GM19099 (cell line): ENCODE measurements around the gene MYO18B.

Experiments
- POLR2A ChIP-seq: IDR thresholded peaks from 3 replicates; pipeline ENCODE4 v1.6.1; 2011; ENCODE audit warnings: low read depth; ENCODE audit not compliant: insufficient read length; ENCODE audit errors: extremely low read depth

Gene MYO18B

DNA sequence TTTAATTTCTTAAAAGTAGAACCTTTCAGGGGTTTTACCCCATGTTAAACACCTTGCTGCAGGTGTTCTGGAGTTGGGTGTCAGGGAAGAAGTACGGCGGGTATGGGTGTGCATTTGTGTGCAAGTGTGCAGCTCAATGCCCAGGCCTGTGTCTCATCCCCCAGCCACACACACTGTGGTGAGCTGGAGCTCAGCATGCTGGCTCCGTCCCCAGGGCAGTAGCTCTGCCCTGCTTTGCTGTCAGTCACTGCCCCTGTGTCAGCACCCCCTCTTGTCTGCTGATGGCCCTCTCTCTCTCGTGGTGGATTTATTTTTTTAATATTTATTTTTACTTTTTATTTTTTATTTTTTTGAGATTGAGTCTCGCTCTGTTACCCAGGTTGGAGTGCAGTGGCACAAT, 35.8 kb upstream of the MYO18B start:
- TF ChIP-seq POLR2A, result no peak

DNA sequence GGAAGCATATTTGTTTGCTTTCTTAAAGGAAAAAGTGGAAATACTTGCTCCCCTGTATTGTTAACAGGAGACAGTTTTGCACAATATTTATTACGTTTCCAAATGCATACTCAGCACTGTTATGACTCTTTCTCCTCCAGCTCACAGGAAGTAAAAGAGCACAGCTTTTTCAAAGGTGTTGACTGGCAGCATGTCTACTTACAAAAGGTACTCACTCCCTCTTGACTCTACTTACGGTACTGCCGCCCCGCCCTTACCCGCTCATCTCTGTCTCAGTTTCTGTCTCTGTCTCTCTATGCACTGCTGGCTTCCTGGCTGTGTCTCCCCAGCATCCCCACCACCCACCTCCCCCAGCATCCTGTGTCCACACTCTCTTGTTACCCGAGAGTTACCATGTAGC, 32.2 kb upstream of the MYO18B start:
- no peak for TF ChIP-seq POLR2A

DNA sequence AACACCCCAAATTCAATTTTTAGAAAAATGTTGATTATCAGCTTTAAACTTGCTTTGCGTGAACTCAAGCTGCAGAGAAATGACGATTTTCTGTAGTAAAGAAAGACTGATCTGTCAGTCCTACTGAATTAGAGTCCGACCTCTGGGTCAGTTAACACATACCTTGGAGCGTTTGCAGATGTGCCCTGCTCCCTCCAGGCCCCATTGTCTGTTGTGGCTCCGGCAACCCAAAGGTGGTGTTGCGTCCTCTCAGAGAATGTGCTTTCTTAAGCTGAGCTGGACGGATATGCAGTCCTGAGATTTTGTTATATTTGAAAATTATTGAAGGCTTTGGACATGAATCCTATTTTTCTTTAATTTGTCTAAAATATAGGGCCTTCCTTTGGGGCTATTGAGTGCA, 31.5 kb upstream of the MYO18B start:
- no peak for TF ChIP-seq POLR2A

DNA sequence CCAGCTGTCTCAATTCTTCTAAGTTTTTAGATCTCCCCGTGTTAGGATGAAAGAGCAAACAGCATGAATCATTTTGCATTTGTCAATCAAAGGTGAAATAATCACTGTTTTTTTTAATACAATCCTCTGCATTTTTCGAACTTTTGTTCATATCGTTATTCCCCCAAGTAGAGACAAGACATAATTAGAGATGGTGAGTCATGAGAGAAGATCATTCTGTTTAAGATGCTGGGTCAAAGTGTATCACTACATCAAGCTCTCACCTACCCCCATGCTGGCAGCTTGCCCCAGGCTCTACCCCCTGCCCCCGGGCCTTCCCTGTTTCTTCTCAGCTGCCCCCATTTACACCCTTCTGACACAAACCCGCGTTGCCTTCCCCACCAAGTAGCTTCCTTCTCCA, 30.5 kb upstream of the MYO18B start:
- TF ChIP-seq POLR2A, result no peak

DNA sequence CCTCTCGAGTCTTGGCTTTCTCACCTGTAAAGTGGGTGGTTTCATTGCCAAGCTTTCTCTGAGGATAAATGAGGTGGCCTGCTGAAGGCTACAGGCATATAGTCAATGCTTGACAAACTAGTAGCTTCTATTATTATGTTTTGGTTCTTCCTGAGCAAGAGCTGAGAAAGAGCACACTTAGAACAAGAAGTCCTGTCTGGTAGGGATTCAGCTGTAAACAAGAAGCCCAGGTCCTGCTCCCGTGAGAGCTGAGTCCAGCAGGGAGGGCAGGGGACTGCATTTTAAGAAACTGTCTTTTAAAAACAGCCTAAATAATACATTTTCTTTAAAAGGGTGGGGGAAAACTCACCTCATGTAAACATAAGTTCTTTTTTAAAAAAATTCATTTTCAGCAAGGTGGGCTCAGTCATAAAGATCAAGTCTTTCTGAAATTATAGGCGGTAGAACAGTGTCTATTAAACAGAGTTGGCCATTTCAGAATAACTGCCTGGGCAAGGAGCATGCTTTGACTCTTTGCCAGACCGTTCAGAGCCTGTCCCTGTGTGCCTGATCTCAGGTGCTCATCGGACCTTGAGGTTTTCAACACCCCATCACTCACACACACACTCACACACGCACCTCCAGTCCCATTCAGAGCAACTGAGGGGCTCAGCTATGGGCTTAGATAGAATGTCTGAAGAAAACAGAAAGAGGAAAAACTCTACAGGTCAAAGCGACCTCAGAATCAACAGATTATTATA, 29.2 kb upstream of the MYO18B start:
- no peak for TF ChIP-seq POLR2A

DNA sequence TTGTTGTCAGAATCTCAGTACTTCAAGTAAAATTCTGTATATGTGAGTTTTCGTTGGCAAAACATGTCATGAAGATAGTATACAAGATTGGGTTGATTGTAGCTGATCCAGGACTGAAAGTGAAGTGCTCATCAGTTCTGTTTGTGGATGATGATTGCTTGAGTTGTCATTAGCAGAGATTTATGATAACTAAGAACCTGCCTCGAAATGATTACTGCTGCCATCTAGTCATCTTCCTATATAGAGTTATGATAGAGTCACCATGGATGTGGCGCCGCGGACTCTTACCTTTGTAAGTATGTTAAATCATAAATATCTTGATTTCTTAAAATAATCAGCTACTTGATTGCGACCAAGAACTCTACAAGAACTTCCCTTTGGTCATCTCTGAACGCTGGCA, 27.9 kb upstream of the MYO18B start:
- TF ChIP-seq POLR2A, result no peak

DNA sequence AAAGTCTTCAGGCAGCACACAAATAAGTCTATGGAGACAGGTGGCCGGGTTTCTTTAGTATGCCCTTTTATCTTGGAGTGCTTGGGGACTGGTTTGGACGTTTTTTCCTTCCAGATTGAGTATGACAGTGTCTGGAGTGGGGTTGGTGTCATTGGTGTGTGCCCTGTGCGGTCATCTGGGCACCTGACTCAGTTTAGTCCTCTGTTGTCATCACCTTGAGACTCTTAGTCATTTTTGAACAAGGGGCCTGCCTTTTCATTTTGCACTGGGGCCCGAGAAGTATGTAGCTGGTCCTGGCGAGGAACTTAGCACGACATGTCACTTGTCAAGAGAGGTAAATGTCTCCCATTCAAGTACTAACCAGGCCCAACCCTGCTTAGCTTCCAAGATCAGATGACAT, 27.2 kb upstream of the MYO18B start:
- TF ChIP-seq POLR2A, result no peak

DNA sequence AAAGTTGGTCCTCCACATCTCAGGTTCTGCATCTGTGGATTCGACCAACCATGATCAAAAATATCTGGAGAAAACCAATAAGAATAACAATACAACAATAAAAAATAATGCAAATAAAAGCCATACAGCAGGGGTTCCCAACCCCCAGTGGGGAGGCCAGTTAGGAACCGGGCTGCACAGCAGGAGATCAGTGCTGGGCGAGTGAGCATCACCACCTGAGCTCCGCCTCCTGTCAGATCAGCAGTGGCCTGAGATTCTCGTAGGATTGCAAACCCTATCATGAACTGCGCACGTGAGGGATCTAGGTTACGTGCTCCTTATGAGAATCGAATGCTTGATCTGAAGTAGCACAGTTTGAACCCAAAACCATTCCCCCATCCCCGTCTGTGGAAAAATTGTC, 25.4 kb upstream of the MYO18B start:
- no peak for TF ChIP-seq POLR2A

DNA sequence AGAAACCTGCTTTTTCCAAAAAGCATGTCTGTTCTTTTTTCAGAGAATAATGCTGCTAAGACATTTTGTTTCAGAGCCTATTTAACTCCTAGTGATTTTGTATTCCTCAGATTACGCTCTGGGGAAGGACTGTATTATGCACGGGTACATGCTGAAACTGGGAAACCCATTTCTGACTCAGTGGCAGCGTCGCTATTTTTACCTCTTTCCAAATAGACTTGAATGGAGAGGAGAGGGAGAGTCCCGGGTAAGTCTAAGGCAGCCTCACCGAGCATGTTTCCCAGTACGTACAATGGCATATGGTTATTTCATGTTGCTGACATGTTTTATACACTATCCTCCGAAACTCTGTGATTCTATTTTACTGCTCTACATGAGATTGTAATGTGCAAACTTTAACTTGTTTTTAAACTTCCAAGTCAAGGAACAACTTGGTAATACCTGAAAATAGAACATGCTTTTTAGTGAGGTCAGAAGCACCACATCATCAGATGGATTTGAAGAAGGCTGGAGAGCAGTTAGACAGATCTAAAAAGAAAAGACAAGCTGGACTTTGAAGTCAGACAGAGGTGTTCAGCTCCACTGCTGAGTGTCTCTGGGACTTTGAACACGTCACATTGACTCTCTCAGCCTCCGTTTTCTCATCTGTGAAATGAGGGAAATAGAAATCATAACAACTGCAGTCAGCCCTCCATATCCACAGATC, 23.7 kb upstream of the MYO18B start:
- TF ChIP-seq POLR2A, result no peak

DNA sequence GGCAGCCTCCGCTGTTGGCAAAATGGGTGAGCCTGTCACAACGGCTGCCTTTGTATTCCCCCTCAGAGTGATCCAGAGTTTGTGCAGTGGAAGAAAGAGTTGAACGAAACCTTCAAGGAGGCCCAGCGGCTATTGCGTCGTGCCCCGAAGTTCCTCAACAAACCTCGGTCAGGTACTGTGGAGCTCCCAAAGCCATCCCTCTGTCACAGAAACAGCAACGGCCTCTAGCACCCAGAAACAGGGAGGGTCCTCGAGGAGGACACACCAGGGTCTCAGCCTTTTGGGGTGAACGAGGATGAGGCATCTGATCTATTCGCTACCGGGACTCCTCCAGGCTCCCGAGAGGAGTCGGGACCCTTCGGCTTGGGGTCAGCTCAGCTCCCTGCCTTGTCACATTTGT, 19.8 kb upstream of the MYO18B start:
- TF ChIP-seq POLR2A, result no peak

DNA sequence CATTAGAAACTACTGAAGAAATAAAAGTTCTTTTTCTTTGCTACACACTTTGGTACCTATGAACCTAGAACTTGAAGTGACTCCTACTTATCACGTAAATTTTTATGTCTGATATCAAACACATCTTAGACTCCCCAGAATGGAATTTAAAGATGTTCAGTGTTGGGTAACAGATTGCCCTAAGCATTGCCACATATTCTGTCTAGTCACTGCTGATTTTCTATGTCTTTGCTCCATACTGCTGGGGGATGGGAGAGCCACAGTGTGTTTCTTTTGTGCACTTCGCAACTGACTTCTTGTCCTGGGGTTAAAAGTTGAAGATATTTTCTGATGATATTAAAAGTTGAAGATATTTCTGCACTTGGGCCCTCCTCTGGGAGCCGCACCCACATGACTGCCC, 19.4 kb upstream of the MYO18B start:
- no peak for TF ChIP-seq POLR2A

DNA sequence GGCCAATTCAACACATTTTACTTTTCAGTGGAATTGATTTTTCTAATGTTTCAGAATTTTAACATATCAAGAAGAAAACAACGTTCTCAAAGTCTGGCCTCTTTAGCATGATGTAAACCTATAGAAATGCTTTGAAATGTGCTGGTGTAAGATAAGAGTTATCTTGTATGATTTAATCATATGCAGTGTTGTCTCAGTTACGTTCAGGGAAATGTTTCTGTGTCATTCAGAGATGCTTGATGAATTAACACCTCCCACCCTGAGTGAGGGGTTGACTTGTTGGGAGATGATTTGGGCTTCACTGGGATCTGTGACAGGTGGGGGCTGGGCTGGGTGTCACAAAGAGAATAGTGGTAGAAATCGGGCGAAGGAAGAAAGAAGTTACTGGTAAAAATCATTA, 15.7 kb upstream of the MYO18B start:
- no peak for TF ChIP-seq POLR2A

DNA sequence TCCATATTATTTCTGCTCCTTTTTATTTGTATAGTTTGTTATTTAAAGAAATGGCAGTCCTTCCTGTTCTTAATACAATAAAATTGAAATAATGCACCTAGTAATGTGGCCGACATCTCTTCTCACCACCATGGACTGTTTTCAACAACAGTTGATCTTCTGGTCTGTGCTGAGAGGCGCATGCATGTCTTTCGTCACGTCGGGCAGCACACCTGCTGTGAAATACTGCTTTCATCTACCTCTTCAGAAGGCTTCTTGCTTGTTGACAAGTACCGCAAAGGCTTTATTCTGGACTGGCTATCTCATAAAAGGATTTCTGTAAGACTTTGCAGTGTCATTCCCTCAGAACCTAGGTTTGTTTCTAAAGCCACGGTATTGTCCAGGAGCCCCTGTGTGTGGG, 13.9 kb upstream of the MYO18B start:
- no peak for TF ChIP-seq POLR2A

DNA sequence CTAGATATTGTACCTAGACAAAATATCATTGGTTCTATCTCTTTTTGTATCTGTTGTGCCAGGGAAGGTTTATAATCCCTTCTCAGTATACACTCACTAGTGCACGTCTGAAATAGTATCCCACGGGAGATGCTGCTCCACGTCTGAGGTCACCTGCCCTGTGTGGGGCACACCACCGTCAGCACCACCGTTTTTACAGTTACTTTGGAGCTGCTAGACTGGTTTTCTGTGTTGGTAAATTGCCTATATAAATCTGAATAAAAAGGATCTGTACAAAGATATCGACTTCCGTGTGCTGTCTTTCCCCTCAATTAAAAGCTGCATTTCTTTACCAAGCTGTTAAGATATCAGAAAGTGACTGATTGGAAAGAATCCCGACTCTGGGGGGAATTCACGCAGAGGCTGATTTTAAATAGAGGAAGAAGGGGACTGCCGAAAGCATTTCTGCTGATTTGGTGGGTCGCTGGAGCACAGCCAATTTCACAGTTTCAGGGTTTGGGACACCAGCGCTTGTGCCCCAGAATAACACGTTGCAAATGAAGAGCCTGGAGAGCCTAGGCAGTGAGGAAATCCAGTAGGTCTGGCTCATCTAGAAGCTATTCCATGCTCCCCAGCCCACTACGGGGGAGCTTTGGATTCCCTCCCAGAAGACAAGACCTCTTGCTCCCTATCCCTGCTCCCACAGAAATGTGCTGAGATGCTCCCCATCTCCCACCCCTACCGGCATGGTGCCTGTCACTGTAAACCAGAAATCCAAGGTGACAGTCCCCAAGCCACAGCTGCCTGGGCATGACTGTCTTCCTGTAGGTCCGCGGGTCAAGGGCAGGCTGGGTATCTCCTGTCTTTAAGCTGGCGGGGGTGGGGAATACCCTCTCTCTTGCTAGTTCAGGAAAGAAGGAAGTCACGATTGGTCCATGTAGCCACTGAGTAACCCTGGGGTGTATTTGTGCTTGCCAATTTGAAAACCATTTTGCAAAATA, 12.7 kb upstream of the MYO18B start:
- TF ChIP-seq POLR2A, result no peak

DNA sequence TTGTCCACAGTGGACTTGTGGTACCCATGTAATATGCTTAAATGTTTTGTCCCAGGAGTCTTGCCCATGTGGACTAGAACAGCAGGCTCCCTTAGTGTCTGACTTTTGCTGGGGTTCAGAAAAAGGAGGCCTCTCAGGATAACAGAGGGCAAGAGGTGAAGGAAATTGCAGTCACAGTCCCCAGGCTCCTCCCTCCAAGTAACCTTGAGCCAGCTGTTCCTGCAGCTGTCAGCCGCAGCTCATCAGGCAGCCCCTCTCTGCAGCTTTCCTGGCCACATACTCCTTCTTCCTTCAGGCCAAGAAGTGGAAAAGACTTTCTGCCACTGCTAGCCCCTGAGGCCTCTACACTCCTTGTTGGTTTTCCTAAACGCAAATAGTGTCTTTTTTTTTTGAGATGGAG, 6.3 kb upstream of the MYO18B start:
- TF ChIP-seq POLR2A, result no peak

DNA sequence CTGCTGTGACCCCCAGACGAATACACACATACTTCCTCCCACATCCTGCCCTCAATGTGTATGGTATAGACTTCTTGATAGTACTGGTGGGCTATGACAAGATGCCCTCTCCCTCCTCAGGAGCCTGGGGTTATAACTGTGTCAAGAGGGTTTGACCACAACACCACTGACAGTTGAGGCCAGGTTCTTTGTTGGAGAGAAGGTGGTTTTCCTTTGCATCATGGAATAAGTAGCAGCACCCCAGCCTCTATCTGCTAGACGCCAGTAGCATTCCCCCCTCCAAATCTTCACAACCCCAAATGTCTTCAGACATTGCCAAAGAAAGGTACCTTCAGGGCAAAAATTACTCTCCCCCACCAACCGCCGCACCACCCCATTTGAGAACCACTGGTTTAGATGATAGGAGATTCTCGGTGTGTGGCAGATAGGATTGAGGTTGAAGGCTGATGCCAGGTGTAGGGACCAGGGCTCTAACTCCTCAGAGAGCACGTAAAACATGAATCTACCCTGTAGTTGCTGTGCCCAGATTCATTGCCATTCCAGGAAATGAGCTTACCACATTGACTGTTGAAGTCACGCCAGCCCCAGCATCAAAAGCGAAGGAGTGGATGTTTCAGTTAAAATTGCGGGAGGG, 5.5 kb upstream of the MYO18B start:
- no peak for TF ChIP-seq POLR2A
